ENCODE data around the gene THY1. TPM values are rescaled to one million over a fixed set of nuclear protein-coding genes. Genes with fewer than 3 reads are reported as not detected.
A peak's percentile ranks its signal among the peaks of the same experiment; 100 is the strongest.

The THY1 gene
- total RNA-seq, 2 experiments from 2014 or later: 0.07 to 0.17 TPM

DNA sequence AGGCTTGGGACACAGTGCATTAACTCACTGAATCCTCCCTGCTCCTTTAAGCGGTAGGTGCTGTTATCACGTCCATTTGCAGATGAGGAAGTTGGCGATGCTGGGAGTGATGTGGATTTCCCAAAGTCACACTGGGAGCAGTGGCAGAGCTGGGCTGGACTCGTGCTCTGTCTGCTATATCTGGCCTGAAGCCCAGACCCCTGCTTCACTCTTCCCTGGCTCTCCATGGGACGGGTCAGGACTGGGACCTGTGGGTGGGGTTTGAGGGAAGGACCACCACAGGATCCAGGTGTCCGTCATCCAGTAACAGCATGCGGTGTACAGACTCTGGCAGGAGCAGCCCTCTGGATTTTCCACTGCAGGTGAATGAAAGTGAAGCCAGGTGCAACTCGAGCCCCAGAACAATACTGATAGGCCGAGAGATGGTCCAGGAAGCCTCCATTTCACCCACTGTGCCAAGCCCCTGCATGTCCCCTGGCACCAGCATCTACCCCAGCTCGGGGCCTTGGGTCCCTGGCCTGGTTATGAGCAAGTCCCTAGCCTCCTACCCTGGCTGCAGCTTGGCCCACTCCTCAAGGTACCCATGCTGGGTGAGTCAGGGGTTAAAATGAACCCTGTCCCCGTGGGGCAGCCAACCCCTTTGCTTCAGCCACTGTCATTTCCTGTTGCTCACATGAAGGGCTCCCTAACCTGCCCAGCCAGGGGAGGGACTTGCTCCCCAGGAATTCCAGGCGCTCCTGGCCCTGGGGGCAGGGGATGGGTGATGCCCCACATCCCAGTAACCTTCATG, 45.7 kb downstream of the THY1 start:
- Mint-ChIP-seq H3K27ac (no peak overlapping the region), H3K9me3 (no peaks in the 10 kb centered on the region), H3K4me1 (ENCODE audit: low read depth) (peaks cover 9% of the 10 kb centered on the region), H3K36me3 (ENCODE audit: low read depth) (no peaks in the 10 kb centered on the region), H3K27me3 (ENCODE audit: low read depth) (no peaks in the 10 kb centered on the region), H3K4me3 (no peak overlapping the region)
- DNase-seq: no peak
- CTCF ChIA-PET: interaction anchor here (0.7 to 11.9 kb wide), 4 partner anchors 20 to 97 kb away, joined by 3 to 132 read pairs (median 11); no protein-coding TSS in a partner anchor
- intact Hi-C loops (cut with micrococcal nuclease): no loop called here

DNA sequence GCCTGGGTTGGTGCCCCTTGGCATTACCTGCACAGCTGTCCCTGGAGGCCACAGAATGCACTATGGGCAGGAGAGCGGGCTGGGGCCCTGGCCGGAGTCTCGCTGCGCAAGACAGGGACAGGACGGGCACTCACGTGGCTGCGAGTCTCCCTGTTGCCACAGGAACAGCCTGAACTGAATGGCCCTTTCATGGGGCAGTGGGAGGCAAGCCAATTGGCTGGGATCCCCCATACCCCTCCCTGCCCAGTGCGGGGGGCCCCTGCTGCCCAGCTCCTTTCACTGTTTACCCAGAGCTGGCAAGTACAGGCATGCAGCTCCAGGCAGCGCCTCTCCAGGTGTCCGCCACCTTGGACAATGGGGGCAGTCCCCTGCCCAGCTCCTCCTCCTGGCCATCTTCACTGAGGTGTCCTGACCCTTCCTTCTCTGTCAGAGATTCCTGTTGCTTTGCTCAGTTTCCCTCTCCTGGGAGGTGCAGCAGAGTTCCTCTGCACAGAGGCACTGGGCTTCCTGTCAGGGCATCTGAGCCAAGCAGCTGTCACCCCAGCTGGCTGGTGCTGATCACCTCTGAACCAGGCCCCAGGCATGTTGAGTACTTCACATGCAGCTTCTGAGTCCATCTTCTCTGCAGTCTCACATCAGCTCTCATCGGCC, 46.6 kb downstream of the THY1 start:
- DNase-seq: no peak
- no peak overlapping the region for H3K4me3 Mint-ChIP-seq
- CTCF ChIA-PET: interaction anchor here (0.7 to 11.9 kb wide), 5 partner anchors 14 to 98 kb away, joined by 3 to 132 read pairs (median 6); no protein-coding TSS in a partner anchor
- H3K36me3 Mint-ChIP-seq (ENCODE audit: low read depth): no peaks in the 10 kb centered on the region
- peaks cover 1% of the 10 kb centered on the region for H3K27me3 Mint-ChIP-seq (ENCODE audit: low read depth)
- H3K9me3 Mint-ChIP-seq: no peaks in the 10 kb centered on the region
- H3K4me1 Mint-ChIP-seq (ENCODE audit: low read depth): peaks cover 9% of the 10 kb centered on the region
- H3K27ac Mint-ChIP-seq: no peak overlapping the region
- intact Hi-C loops (cut with micrococcal nuclease): no loop called here

DNA sequence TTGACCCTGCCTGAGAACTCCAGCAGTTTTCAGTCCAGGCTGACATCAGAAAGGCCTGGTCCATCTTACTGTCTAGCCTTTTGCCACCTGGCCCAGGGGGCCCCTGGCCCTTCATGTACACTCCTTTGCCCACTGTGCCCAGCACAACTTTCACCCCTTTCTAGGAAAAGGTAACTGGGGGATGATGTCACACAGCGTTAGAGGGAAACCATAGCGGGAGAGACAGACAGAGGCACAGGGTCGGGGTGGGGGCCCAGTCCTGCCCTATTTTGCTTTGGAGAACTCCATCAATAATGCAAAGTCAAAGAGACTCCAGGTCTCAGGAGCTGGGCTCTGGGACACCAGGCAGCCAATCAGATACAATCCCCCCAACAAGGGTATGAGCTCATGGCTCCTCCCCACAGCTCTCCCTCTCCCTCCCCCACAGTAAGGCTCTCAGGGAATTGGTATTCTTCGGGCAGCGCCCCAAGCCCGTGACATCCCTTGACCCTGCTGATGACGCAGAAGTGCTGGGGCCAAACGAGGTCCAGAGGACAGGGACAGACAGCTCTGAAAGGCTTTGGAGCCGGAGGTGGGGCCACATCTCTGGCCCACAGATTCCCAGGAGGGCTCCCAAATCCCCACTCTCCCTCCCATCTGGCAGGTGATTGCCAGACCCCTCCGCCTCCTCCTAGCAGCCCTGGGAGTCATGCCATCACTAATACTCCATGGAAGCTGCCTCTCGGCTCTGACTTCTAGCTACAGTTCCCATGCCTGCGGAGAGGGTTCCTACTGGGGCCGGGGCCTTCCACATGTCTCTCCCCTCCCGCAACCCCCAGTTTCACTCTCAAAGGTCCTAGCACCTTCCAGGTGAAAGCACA, 47.4 kb downstream of the THY1 start:
- intact Hi-C loops (cut with micrococcal nuclease): no loop called here
- Mint-ChIP-seq H3K9me3 (no peaks in the 10 kb centered on the region), H3K27me3 (ENCODE audit: low read depth) (peaks cover 2% of the 10 kb centered on the region), H3K36me3 (ENCODE audit: low read depth) (no peaks in the 10 kb centered on the region), H3K4me3 (no peak overlapping the region), H3K27ac (no peak overlapping the region), H3K4me1 (ENCODE audit: low read depth) (peaks cover 4% of the 10 kb centered on the region)
- DNase-seq: no peak
- CTCF ChIA-PET: interaction anchor here (0.7 to 11.9 kb wide), 6 partner anchors 10 to 704 kb away, joined by 4 to 132 read pairs (median 6); no protein-coding TSS in a partner anchor

DNA sequence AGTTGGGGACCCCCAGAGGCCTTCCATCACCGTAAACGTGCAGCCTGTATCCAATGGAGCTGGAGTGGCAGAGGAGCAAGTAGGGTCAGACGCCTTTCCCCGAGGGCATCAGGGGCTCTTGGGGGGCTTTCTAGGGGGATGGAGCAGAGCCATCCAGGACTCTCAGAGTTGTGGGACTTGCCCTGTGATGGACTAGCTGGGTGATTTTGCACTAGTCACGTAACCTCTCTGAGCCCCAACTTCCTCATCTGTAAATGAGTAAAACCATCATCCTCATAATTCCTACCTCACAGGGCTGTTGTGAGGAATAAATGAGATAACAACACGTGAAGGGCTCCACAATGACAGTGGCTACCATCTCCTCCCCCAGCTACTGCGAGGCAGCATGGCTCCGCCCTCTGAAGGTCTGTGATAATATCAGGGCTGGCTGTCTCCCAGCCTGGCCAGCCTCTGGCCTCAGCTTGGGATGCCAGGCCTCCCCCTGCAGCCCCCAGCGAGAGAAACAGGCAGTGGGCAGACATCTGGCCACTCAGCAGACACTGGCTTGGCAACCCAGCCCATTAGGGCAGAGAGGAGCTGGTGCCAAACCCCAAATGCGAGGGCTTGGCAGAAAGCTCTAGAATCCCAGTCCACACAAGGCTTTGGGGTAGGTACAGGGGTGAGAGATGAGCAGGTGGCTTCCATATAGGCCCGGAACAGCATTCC, 48.2 kb downstream of the THY1 start:
- no peak for DNase-seq
- H3K4me1 Mint-ChIP-seq (ENCODE audit: low read depth): peaks cover 4% of the 10 kb centered on the region
- intact Hi-C loops (cut with micrococcal nuclease): loop anchor here (1.0 kb wide), 1 partner anchor 18 kb away; no protein-coding TSS in a partner anchor
- CTCF ChIA-PET: interaction anchor here (0.6 to 11.9 kb wide), 10 partner anchors 9 to 734 kb away, joined by 3 to 132 read pairs (median 5); no protein-coding TSS in a partner anchor
- no peaks in the 10 kb centered on the region for H3K9me3 Mint-ChIP-seq
- no peak overlapping the region for H3K4me3 Mint-ChIP-seq
- H3K27ac Mint-ChIP-seq: no peak overlapping the region
- H3K36me3 Mint-ChIP-seq (ENCODE audit: low read depth): no peaks in the 10 kb centered on the region
- H3K27me3 Mint-ChIP-seq (ENCODE audit: low read depth): peaks cover 8% of the 10 kb centered on the region

DNA sequence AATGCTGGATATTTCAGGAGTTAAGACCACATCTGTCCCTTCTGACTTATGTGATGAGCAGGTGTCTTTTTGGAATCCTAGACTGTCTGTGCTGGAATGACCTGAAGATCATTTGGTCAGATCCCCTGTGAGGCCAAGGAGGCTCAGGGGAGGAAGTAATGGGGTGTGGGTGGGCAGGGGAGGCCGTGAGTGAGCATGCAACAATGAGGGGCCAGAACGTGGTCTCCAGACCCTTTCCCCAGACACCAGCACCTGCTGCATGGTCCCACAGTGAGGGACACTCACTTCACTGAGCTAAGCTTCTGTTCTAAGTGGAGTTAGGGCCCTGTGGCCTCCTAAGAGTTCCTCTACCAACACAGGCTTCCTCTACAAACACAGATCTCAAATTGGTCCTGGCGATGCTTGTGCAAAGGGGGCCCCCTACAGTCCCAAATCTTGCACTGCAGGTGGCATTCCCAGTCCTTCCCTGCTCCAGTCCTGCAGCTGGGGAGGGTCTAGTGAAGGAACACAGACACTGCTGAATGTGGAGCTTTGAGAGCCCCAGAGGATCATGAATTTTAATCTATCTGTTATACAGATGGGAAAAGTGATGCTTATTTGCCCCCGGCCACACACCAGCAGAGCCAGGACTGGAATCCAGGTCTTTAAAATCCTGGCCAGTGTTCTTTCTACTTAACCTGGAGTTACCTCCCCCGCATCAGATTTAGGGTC, 48.9 kb downstream of the THY1 start:
- Mint-ChIP-seq H3K27ac (no peak overlapping the region), H3K36me3 (ENCODE audit: low read depth) (no peaks in the 10 kb centered on the region), H3K4me3 (no peak overlapping the region), H3K9me3 (no peaks in the 10 kb centered on the region), H3K27me3 (ENCODE audit: low read depth) (peaks cover 14% of the 10 kb centered on the region), H3K4me1 (ENCODE audit: low read depth) (peaks cover 4% of the 10 kb centered on the region)
- CTCF ChIA-PET: interaction anchor here (0.6 to 11.9 kb wide), 10 partner anchors 9 to 735 kb away, joined by 3 to 132 read pairs (median 4); no protein-coding TSS in a partner anchor
- DNase-seq: peak; percentile 63
- intact Hi-C loops (cut with micrococcal nuclease): loop anchor here (1.0 kb wide), 1 partner anchor 18 kb away; no protein-coding TSS in a partner anchor

DNA sequence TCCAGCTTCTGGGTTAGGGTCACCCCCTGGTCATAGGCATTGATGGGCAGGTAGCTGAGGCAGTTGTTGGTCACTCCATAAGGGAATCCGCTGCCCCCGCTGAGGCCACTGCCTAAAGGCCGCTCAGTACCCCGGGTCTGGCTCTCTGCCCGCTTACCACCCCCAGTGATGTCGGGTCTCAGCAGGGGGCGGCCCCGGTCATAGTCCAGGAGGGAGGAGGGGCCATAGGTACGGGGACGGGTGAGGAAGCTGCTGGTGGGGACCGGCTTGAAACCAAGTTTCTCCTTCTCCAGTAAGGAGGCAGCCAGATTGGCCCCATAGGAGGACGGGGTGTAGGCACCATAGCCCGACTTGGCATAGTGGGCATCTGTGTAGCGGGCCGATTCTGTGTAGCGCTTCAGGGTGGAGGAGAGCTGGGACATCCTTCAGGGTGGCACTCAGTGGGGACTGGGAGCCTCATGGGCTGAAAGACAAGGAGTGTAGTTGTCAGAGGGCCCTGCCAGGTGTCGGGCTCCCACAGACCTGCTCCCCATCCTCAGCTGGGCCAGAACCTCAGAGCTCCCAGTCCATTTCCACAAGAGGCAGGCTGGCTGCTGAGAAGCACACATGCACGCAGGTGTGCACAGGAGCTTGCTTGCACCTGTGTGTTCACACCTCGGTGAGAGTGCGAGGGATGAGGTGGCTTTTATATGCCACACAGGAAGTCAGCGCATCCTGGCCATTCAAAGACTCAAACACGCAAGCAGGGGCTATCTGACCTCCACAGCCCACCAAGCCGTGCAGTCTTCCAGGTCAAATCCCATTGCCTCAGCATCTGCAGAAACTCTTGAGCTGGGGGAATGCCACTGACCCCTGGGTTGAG, 49.7 kb downstream of the THY1 start:
- Mint-ChIP-seq H3K9me3 (no peaks in the 10 kb centered on the region), H3K27me3 (ENCODE audit: low read depth) (peaks cover 17% of the 10 kb centered on the region), H3K4me1 (ENCODE audit: low read depth) (peaks cover 4% of the 10 kb centered on the region), H3K36me3 (ENCODE audit: low read depth) (no peaks in the 10 kb centered on the region), H3K27ac (no peak overlapping the region), H3K4me3 (no peak overlapping the region)
- CTCF ChIA-PET: interaction anchor here (0.8 to 11.9 kb wide), 7 partner anchors 10 to 101 kb away, joined by 3 to 132 read pairs (median 6); no protein-coding TSS in a partner anchor
- DNase-seq: no peak
- intact Hi-C loops (cut with micrococcal nuclease): no loop called here

DNA sequence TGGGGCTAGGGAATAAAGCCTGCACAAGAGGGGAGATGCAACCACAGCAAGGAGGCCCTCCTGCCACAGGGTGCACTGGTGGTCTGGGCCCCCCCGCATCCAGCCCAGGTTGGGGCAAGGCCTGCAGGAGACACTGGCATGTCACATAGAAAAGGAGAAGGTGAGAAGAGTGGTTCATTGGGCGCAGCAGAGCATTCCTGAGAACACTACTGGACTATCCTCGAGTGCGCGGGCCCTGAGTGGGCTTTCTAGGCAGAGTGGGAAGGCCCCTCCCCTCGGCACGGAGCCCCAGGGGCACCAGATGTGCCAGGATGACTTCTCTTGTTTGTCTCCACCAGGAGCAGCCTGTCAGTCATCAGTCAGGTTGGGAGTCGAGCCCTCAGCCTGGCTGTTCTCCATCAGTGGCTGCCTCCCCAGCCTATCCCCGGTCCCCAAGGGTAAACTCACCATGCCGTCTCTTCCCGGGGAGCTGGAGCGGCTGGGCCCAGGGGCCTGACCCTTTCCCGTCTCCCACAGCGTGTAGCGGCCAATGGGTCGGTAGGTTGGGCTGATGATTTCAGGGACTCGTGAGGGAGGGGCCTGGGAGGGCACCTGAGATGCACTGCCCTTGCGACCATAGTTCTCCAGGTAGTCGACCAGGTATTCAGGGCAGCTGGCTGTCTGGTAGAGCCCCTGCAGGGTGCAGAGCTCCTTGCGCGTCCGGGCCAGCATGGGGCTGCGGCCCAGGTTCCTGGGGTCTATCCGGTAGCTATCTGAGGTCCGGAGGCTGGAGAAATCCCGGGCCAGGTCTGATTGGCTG, 50.5 kb downstream of the THY1 start:
- no peak overlapping the region for H3K27ac Mint-ChIP-seq
- H3K4me1 Mint-ChIP-seq (ENCODE audit: low read depth): peaks cover 4% of the 10 kb centered on the region
- intact Hi-C loops (cut with micrococcal nuclease): no loop called here
- no peak overlapping the region for H3K4me3 Mint-ChIP-seq
- CTCF ChIA-PET: interaction anchor here (0.7 to 11.9 kb wide), 5 partner anchors 9 to 102 kb away, joined by 3 to 132 read pairs (median 12); no protein-coding TSS in a partner anchor
- no peaks in the 10 kb centered on the region for H3K9me3 Mint-ChIP-seq
- peaks cover 17% of the 10 kb centered on the region for H3K27me3 Mint-ChIP-seq (ENCODE audit: low read depth)
- DNase-seq: no peak
- H3K36me3 Mint-ChIP-seq (ENCODE audit: low read depth): no peaks in the 10 kb centered on the region

DNA sequence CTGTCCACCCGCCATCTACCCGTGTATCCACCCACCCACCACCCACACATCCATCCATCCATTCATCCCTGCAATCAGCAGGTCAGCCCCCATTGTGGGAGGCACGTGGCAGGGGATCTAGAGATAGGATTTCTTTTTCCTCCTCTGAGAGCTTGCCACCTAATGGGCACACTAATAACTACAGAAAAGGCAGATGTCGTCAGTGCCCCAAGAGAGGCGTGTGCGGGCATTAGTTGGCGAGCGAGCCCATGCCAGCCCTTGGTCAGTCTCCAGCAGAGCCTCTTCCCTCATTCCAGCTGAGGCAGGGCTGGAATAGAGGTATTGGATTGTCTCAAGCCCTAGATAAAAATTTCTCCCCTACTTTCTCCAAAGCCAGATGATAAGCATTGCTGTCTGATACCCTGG, 51.2 kb downstream of the THY1 start:
- no peak overlapping the region for H3K27ac Mint-ChIP-seq
- peaks cover 4% of the 10 kb centered on the region for H3K4me1 Mint-ChIP-seq (ENCODE audit: low read depth)
- H3K36me3 Mint-ChIP-seq (ENCODE audit: low read depth): no peaks in the 10 kb centered on the region
- CTCF ChIA-PET: interaction anchor here (0.7 to 1.7 kb wide), 3 partner anchors 9 to 24 kb away, joined by 3 to 5 read pairs (median 3); no protein-coding TSS in a partner anchor
- DNase-seq: no peak
- H3K9me3 Mint-ChIP-seq: no peaks in the 10 kb centered on the region
- no peak overlapping the region for H3K4me3 Mint-ChIP-seq
- intact Hi-C loops (cut with micrococcal nuclease): no loop called here
- peaks cover 21% of the 10 kb centered on the region for H3K27me3 Mint-ChIP-seq (ENCODE audit: low read depth)

DNA sequence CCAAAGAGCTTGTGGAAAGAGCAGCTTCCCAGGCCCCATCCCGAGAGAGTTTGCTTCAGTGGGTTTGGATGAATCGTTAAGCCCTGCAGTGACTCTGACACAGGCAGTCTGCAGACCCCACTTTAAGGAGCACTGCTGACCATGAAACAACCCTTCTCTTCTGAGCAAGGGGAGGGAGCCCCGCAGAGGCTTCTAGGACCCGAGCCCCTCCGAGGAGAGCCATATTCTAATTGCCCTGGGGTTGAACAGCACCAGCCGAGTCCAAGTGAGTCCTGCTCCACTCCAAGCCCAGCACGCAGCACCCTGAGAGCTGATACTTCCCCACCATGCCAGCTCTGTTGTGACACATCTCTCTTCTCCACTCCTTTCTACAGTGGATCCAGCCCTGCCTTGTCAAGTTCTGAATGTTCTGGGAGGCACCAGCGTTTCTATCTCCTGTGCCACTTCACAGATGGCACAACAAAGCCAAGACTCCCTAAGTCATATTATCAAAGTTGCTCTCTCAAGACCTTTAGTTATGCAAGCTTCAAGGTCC, 51.8 kb downstream of the THY1 start:
- Mint-ChIP-seq H3K36me3 (ENCODE audit: low read depth) (no peaks in the 10 kb centered on the region), H3K4me1 (ENCODE audit: low read depth) (peaks cover 4% of the 10 kb centered on the region), H3K9me3 (no peaks in the 10 kb centered on the region), H3K27ac (no peak overlapping the region), H3K27me3 (ENCODE audit: low read depth) (peaks cover 28% of the 10 kb centered on the region), H3K4me3 (no peak overlapping the region)
- no peak for DNase-seq
- intact Hi-C loops (cut with micrococcal nuclease): no loop called here
- CTCF ChIA-PET: interaction anchor here (1.0 to 1.7 kb wide), 3 partner anchors 9 to 15 kb away, joined by 3 to 5 read pairs (median 5); no protein-coding TSS in a partner anchor
